Neural cell (in vitro differentiated cells): Measurements from ENCODE around the gene MPO.

Experiments used
- CTCF ChIP-seq: fragments of 450-650 bp; IDR thresholded peaks from 2 replicates; pipeline ENCODE4 v1.5.1; 2014; ENCODE audit warnings: antibody characterized with exemption, mild to moderate bottlenecking, moderate library complexity; ENCODE audit not compliant: poor library complexity, severe bottlenecking
- EP300 ChIP-seq: fragments of 450-650 bp; conservative IDR thresholded peaks from 2 replicates; pipeline ENCODE4 v1.6.1; 2014; ENCODE audit warnings: antibody characterized with exemption, mild to moderate bottlenecking, moderate library complexity; ENCODE audit not compliant: poor library complexity, severe bottlenecking
- EZH2 ChIP-seq: fragments of 200-600, 300-800 bp; shearing (Covaris generic), sonication (generic); IDR thresholded peaks from 2 replicates; pipeline ENCODE4 v1.6.1; 2014; ENCODE audit warnings: antibody characterized with exemption, low read length, borderline replicate concordance, mild to moderate bottlenecking; ENCODE audit not compliant: insufficient read depth, poor library complexity, severe bottlenecking
- POLR2AphosphoS5 ChIP-seq: IDR thresholded peaks from 2 replicates; pipeline ENCODE4 v1.6.1; 2012
- RAD21 ChIP-seq: fragments of 450-650 bp; conservative IDR thresholded peaks from 2 replicates; pipeline ENCODE4 v1.6.1; 2014; ENCODE audit warnings: antibody characterized with exemption, mild to moderate bottlenecking, moderate library complexity
- REST ChIP-seq: IDR thresholded peaks from 2 replicates; pipeline ENCODE4 v1.6.1; 2012; ENCODE audit warnings: borderline replicate concordance
- TAF1 ChIP-seq: IDR thresholded peaks from 2 replicates; pipeline ENCODE4 v1.6.1; 2012; ENCODE audit warnings: low read depth

- no peak for TF ChIP-seq EP300
- no peak for TF ChIP-seq CTCF
- TF ChIP-seq POLR2AphosphoS5, result no peak
- no peak for TF ChIP-seq EZH2
- no peak for TF ChIP-seq REST
- TF ChIP-seq TAF1, result no peak
- no peak for TF ChIP-seq RAD21
Observed at GRCh38 chr17:58280480-58281217, at the start of gene MPO.
